HepG2 (cell line): Measurements from ENCODE around the gene PCCB. TPM values are rescaled to one million over a fixed set of nuclear protein-coding genes. Genes with fewer than 3 reads are reported as not detected.

Experiments
- ATAC-seq: fragments of 200-7000 bp; cut with Tn5 transposase; 3 replicates; pipeline ENCODE4 v1.9.1; 2020; ENCODE audit warnings: mild to moderate bottlenecking, moderate library complexity
- BruUV-seq: library from RNA; stranded (reverse); fragments of 400-500 nt; replicated peaks from 2 replicates; lab custom pipeline; 2021; lab: Mats Ljungman, UMichigan
- CTCF ChIA-PET: fragments of 300-600 bp; formaldehyde crosslinking; extraction: SDS; loops from one replicate; lab custom pipeline; 2021; ENCODE audit warnings: low total read pairs, inconsistent platforms, low intra/inter-chr PET ratio; lab: Yijun Ruan, JAX
- POLR2A ChIA-PET: fragments of 350-600 bp; sonication (Branson Sonifier 250); formaldehyde crosslinking; loops from one replicate; lab custom pipeline; 2020; ENCODE audit warnings: antibody characterized with exemption, inconsistent platforms; lab: Yijun Ruan, JAX
- DNase-seq: peaks from one replicate; pipeline ENCODE4 v3.0.0-alpha.2; 2015; ENCODE audit warnings: low spot score
- FAIRE-seq: peaks from 3 replicates; lab custom pipeline; 2011; peaks lifted over from hg19 to GRCh38; lab: Jason Lieb, UNC
- H2AFZ ChIP-seq: one replicate; pipeline ENCODE4 v1.6.1; 2011; ENCODE audit warnings: low read length, inconsistent platforms
- H3K27ac ChIP-seq: fragments of 300-600 bp; 3 replicates; pipeline ENCODE4 v1.8.0; 2011; ENCODE audit warnings: mixed run types, mild to moderate bottlenecking, mixed read lengths, low read length, inconsistent platforms; ENCODE audit not compliant: insufficient read depth; ENCODE audit errors: extremely low read length
- H3K27me3 ChIP-seq, 2 experiments: fragments of 200-600 bp in 1 of 2; 2 replicates in 1 of 2; 3 replicates in 1 of 2; pipeline versions ENCODE4 v1.6.0 to v1.8.0; 2011; ENCODE audit warnings: low read length in 2 of 2, mild to moderate bottlenecking in 2 of 2, moderate library complexity in 2 of 2, inconsistent platforms in 1 of 2; ENCODE audit not compliant: insufficient read depth in 2 of 2, control insufficient read depth in 1 of 2
- H3K36me3 ChIP-seq, 2 experiments: fragments of 200-600 bp in 1 of 2; replicated peaks in 1 of 2; 2 replicates in 1 of 2; 3 replicates in 1 of 2; pipeline versions ENCODE4 v1.5.1 to v1.8.0; 2011; ENCODE audit warnings: low read length in 2 of 2, inconsistent platforms in 1 of 2; ENCODE audit not compliant: insufficient read depth in 2 of 2, control insufficient read depth in 1 of 2
- H3K4me1 ChIP-seq: 2 replicates; pipeline ENCODE4 v1.5.1; 2012; ENCODE audit warnings: low read length, inconsistent platforms; ENCODE audit not compliant: insufficient read depth
- H3K4me2 ChIP-seq: 2 replicates; pipeline ENCODE4 v1.6.0; 2011; ENCODE audit warnings: low read depth, low read length, inconsistent platforms
- H3K4me3 ChIP-seq, 3 experiments: fragments of 200-600 bp in 1 of 3; sonication (generic), shearing (Covaris generic) in 1 of 3; replicated peaks in 1 of 3; 2 replicates each; pipeline ENCODE4 v1.5.1; 2011 to 2016; ENCODE audit warnings: low read length in 3 of 3, inconsistent platforms in 2 of 3, low read depth in 2 of 3, mild to moderate bottlenecking in 2 of 3, control low read depth in 1 of 3, mixed read lengths in 1 of 3; ENCODE audit not compliant: insufficient read depth in 1 of 3
- H3K79me2 ChIP-seq: one replicate; pipeline ENCODE4 v1.6.1; 2011; ENCODE audit warnings: low read length, inconsistent platforms; ENCODE audit not compliant: insufficient read depth
- H3K9ac ChIP-seq: 2 replicates; pipeline ENCODE4 v1.6.0; 2011; ENCODE audit warnings: mild to moderate bottlenecking, low read depth, low read length, inconsistent platforms; ENCODE audit not compliant: insufficient read depth
- H3K9me3 ChIP-seq: 2 replicates; pipeline ENCODE4 v1.5.1; 2012; ENCODE audit warnings: mild to moderate bottlenecking, low read length
- H4K20me1 ChIP-seq: 2 replicates; pipeline ENCODE4 v1.6.0; 2011; ENCODE audit warnings: inconsistent platforms, mild to moderate bottlenecking, low read length, moderate library complexity; ENCODE audit not compliant: insufficient read depth
- CAMTA2 ChIP-seq: sonication (generic); formaldehyde crosslinking; IDR thresholded peaks from 2 replicates; pipeline ENCODE4 v1.4.0; 2020; ENCODE audit warnings: mild to moderate bottlenecking, missing genetic modification reagents, borderline replicate concordance
- CBX1 ChIP-seq: IDR thresholded peaks from one replicate; pipeline ENCODE4 v1.6.1; 2016; ENCODE audit warnings: antibody characterized with exemption, low read depth
- HMGXB3 ChIP-seq: sonication (generic); formaldehyde crosslinking; IDR thresholded peaks from 2 replicates; pipeline ENCODE4 v1.4.0; 2020; ENCODE audit warnings: missing genetic modification reagents, borderline replicate concordance
- PATZ1 ChIP-seq: sonication (generic); formaldehyde crosslinking; IDR thresholded peaks from 2 replicates; pipeline ENCODE4 v1.4.0; 2020; ENCODE audit warnings: missing genetic modification reagents
- PAXIP1 ChIP-seq: sonication (generic); formaldehyde crosslinking; conservative IDR thresholded peaks from 2 replicates; pipeline ENCODE4 v1.4.0; 2020; ENCODE audit warnings: mild to moderate bottlenecking, missing genetic modification reagents, moderate library complexity
- PHF8 ChIP-seq: sonication (generic); formaldehyde crosslinking; IDR thresholded peaks from 2 replicates; pipeline ENCODE4 v1.5.0; 2020; ENCODE audit warnings: missing genetic modification reagents
- TEAD3 ChIP-seq: optimal IDR thresholded peaks from 2 replicates; pipeline ENCODE3; 2016; ENCODE audit warnings: borderline replicate concordance
- TIGD3 ChIP-seq: sonication (generic); formaldehyde crosslinking; IDR thresholded peaks from 2 replicates; pipeline ENCODE4 v1.5.1; 2020; ENCODE audit warnings: mild to moderate bottlenecking, missing genetic modification reagents, borderline replicate concordance
- ZFAT ChIP-seq: sonication (generic); formaldehyde crosslinking; conservative IDR thresholded peaks from 2 replicates; pipeline ENCODE4 v1.8.1; 2023; ENCODE audit warnings: missing genetic modification reagents, inconsistent platforms
- ZFP1 ChIP-seq: IDR thresholded peaks from 2 replicates; pipeline ENCODE4 v1.6.1; 2016
- ZSCAN5A ChIP-seq: sonication (generic); formaldehyde crosslinking; IDR thresholded peaks from 2 replicates; pipeline ENCODE4 v1.8.0; 2022; ENCODE audit warnings: mild to moderate bottlenecking, missing genetic modification reagents, borderline replicate concordance
- WGBS: methylation state at CpG from one replicate; pipeline ENCODE4 v1.1.6; 2017; ENCODE audit warnings: low lambda C conversion rate; 5-methylcytosine and 5-hydroxymethylcytosine counted together
- in situ Hi-C: cut with HindIII; loops from 2 replicates; pipeline ENCODE4 v1.10.0; 2017; ENCODE audit warnings: low pct_unique_long_range_greater_than_20kb; ENCODE audit not compliant: extremely low pct_ligation_motif_present
- intact Hi-C: fragments of 100-400 bp; cut with micrococcal nuclease; formaldehyde crosslinking; loops from one replicate; pipeline ENCODE4 v1.10.0; 2022; ENCODE audit not compliant: unreplicated experiment
- polyA plus RNA-seq, 8 experiments: library from polyadenylated mRNA; depleted of rRNA in 3 of 8; stranded (reverse) in 7 of 8; unstranded in 1 of 8; fragments of >200 nt; fragmentation: Illumina TruSeq in 4 of 8; extraction: Trizol in 4 of 8; gene quantifications; 2 replicates each; pipeline versions ENCODE4 v1.2.1 to v1.2.3, GENCODE V29; 2011 to 2016; ENCODE audit warnings: low read depth in 4 of 8, missing spikeins in 1 of 8, mixed read lengths in 1 of 8; ENCODE audit not compliant: insufficient read depth in 1 of 8
- total RNA-seq, 5 experiments: library from RNA; depleted of rRNA; stranded (reverse); fragments of >200 nt; fragmentation: Illumina TruSeq; extraction: Trizol; gene quantifications; 2 replicates each; pipeline ENCODE4 v1.2.3, GENCODE V29; 2016; ENCODE audit warnings: low read depth in 1 of 5

PCCB gene
- total and polyA plus RNA-seq, 2 of the 13 experiments (the other 11 are each of a cell fraction or from before 2014, with no cell fraction given): 84.1 to 88.7 TPM

- DNase-seq: no peak
- in situ Hi-C loops (no loop called here), intact Hi-C loops (no loop called here)
- WGBS: 90% methylated on average over 1 of the region's 1 CpG
- ChIA-PET POLR2A (interaction anchor here (2.2 kb wide), 1 partner anchor 81 kb away, joined by 6 read pairs; no protein-coding TSS in a partner anchor), CTCF (no interaction called here)
- Histone ChIP-seq H2AFZ (no peak overlapping the region), H3K4me3 (no peak overlapping the region), H3K27ac (no peak overlapping the region), H3K9ac (no peak overlapping the region), H4K20me1 (no peaks in the 10 kb centered on the region), H3K36me3 (peaks cover 24 to 52% of the 10 kb centered on the region in 2 experiments; a peak in 4 of 5 replicates), H3K4me1 (0 out of 2 replicates have a peak, but pooled peaks cover 4% of the 10 kb centered on the region), H3K4me2 (no peak overlapping the region), H3K9me3 (no peaks in the 10 kb centered on the region), H3K27me3 (no peaks in the 10 kb centered on the region), H3K79me2 (no peaks in the 10 kb centered on the region)
- FAIRE-seq: no peak
- no peak for ATAC-seq
- BruUV-seq: no TSS peak
- no peak for TF ChIP-seq ZFAT (CRISPR knock-in tag)
- no peak for TF ChIP-seq TIGD3 (CRISPR knock-in tag)
- TF ChIP-seq PAXIP1 (CRISPR knock-in tag): no peak
- TF ChIP-seq ZSCAN5A (CRISPR knock-in tag): no peak
- no peak for TF ChIP-seq CAMTA2 (CRISPR knock-in tag)
- TF ChIP-seq PATZ1 (CRISPR knock-in tag): no peak
- no peak for TF ChIP-seq CBX1
- no peak for TF ChIP-seq PHF8 (CRISPR knock-in tag)
- TF ChIP-seq TEAD3 (CRISPR knock-in tag): no peak
- TF ChIP-seq HMGXB3 (CRISPR knock-in tag): no peak
- TF ChIP-seq ZFP1: no peak
Observed at GRCh38 chr3:136332302-136332701, 82.2 kb downstream of the PCCB start.
